H1 (cell line): ENCODE data around the gene CYRIA. TPM values are rescaled to one million over a fixed set of nuclear protein-coding genes. Genes with fewer than 3 reads are reported as not detected.

ENCODE experiments used
- CTCF ChIA-PET: fragments of 300-600 bp; sonication (Branson Sonifier 250); formaldehyde crosslinking; loops from one replicate; lab custom pipeline; 2021; ENCODE audit not compliant: partially characterized antibody; lab: Charles Lee
- POLR2A ChIA-PET: fragments of 300-600 bp; sonication (Branson Sonifier 250); formaldehyde crosslinking; loops from one replicate; lab custom pipeline; 2021; ENCODE audit warnings: inconsistent platforms; ENCODE audit not compliant: partially characterized antibody; lab: Charles Lee
- DNase-seq, 2 experiments: peaks; one replicate each; pipeline versions ENCODE4 v3.0.0 to v3.0.0-alpha.2; 2010 to 2022; ENCODE audit warnings: low spot score in 2 of 2, low read depth in 1 of 2, mixed read lengths in 1 of 2
- FAIRE-seq: peaks from 2 replicates; lab custom pipeline; 2011; peaks lifted over from hg19 to GRCh38; lab: Jason Lieb, UNC
- H2AFZ ChIP-seq: 2 replicates; pipeline ENCODE4 v1.8.1; 2012; ENCODE audit warnings: low read length, inconsistent platforms
- H2AK5ac ChIP-seq: 2 replicates; pipeline ENCODE4 v1.6.1; 2013; ENCODE audit warnings: low read depth, low read length
- H2BK120ac ChIP-seq: replicated peaks from 2 replicates; pipeline ENCODE3; 2013; ENCODE audit warnings: low read depth, low read length, inconsistent platforms
- H2BK12ac ChIP-seq: 2 replicates; pipeline ENCODE4 v1.6.1; 2013; ENCODE audit warnings: low read depth, low read length
- H2BK15ac ChIP-seq: 2 replicates; pipeline ENCODE4 v1.6.1; 2013; ENCODE audit warnings: low read length
- H2BK20ac ChIP-seq: 2 replicates; pipeline ENCODE4 v1.6.1; 2013; ENCODE audit warnings: low read length
- H2BK5ac ChIP-seq: 2 replicates; pipeline ENCODE4 v1.6.1; 2013; ENCODE audit warnings: low read depth, low read length
- H3K14ac ChIP-seq: 2 replicates; pipeline ENCODE4 v1.6.1; 2013; ENCODE audit warnings: inconsistent platforms; ENCODE audit not compliant: insufficient read length
- H3K18ac ChIP-seq: 2 replicates; pipeline ENCODE4 v1.6.1; 2013; ENCODE audit warnings: low read length; ENCODE audit errors: extremely low read depth
- H3K23ac ChIP-seq: 2 replicates; pipeline ENCODE4 v1.6.1; 2013; ENCODE audit warnings: inconsistent platforms; ENCODE audit not compliant: insufficient read length
- H3K23me2 ChIP-seq: 2 replicates; pipeline ENCODE4 v1.6.1; 2013; ENCODE audit warnings: low read depth, low read length
- H3K27ac ChIP-seq: 2 replicates; pipeline ENCODE4 v1.6.1; 2011; ENCODE audit warnings: low read depth, low read length, inconsistent platforms
- H3K27me3 ChIP-seq, 4 experiments: replicated peaks in 1 of 4; 1 replicate in 1 of 4; 2 replicates in 3 of 4; pipeline versions ENCODE4 v1.6.1 to v1.8.1; 2011 to 2013; ENCODE audit warnings: low read length in 3 of 4, mild to moderate bottlenecking in 3 of 4, inconsistent platforms in 2 of 4, mixed read lengths in 2 of 4, moderate library complexity in 1 of 4; ENCODE audit not compliant: control insufficient read depth in 3 of 4, insufficient read depth in 3 of 4; ENCODE audit errors: extremely low read depth in 1 of 4
- H3K36me3 ChIP-seq, 4 experiments: 2 replicates each; pipeline versions ENCODE4 v1.6.1 to v1.8.1; 2011 to 2013; ENCODE audit warnings: mild to moderate bottlenecking in 4 of 4, low read length in 3 of 4, moderate library complexity in 2 of 4, control low read depth in 1 of 4, inconsistent platforms in 1 of 4; ENCODE audit not compliant: insufficient read depth in 4 of 4, control insufficient read depth in 2 of 4
- H3K4ac ChIP-seq: replicated peaks from 2 replicates; pipeline ENCODE3; 2013; ENCODE audit warnings: low read length, low read depth, mixed read lengths, inconsistent platforms; ENCODE audit not compliant: insufficient read length
- H3K4me1 ChIP-seq, 4 experiments: replicated peaks in 1 of 4; 1 replicate in 1 of 4; 2 replicates in 3 of 4; pipeline versions ENCODE4 v1.6.1 to v1.8.1; 2011 to 2013; ENCODE audit warnings: low read length in 3 of 4, inconsistent platforms in 2 of 4, mixed read lengths in 1 of 4; ENCODE audit not compliant: insufficient read depth in 4 of 4, control insufficient read depth in 3 of 4
- H3K4me2 ChIP-seq, 2 experiments: 2 replicates each; pipeline versions ENCODE4 v1.6.1 to v1.8.1; 2011 to 2013; ENCODE audit warnings: low read depth in 2 of 2, low read length in 2 of 2, control low read depth in 1 of 2, inconsistent platforms in 1 of 2, mild to moderate bottlenecking in 1 of 2; ENCODE audit not compliant: insufficient read depth in 1 of 2
- H3K4me3 ChIP-seq, 4 experiments: fragments of 200-600, 300-600 bp in 1 of 4; sonication (generic), shearing (Covaris generic), sonication (Bioruptor Twin) in 1 of 4; 2 replicates each; pipeline versions ENCODE4 v1.5.1 to v1.8.1; 2011 to 2016; ENCODE audit warnings: low read length in 4 of 4, low read depth in 3 of 4, control low read depth in 2 of 4, inconsistent platforms in 2 of 4, mild to moderate bottlenecking in 2 of 4, mixed read lengths in 1 of 4, moderate library complexity in 1 of 4; ENCODE audit not compliant: insufficient read depth in 2 of 4; ENCODE audit errors: extremely low read depth in 1 of 4
- H3K56ac ChIP-seq: replicated peaks from 2 replicates; pipeline ENCODE3; 2013; ENCODE audit warnings: low read depth, mild to moderate bottlenecking, mixed read lengths, low read length, inconsistent platforms; ENCODE audit not compliant: insufficient read length
- H3K79me1 ChIP-seq: 2 replicates; pipeline ENCODE4 v1.6.1; 2013; ENCODE audit warnings: low read depth, low read length, control low read depth
- H3K79me2 ChIP-seq, 2 experiments: 2 replicates each; pipeline versions ENCODE4 v1.6.1 to v1.8.1; 2012 to 2013; ENCODE audit warnings: low read length in 2 of 2, mild to moderate bottlenecking in 2 of 2, inconsistent platforms in 1 of 2; ENCODE audit not compliant: insufficient read depth in 2 of 2, control insufficient read depth in 1 of 2
- H3K9ac ChIP-seq, 4 experiments: replicated peaks in 1 of 4; 1 replicate in 1 of 4; 2 replicates in 3 of 4; pipeline versions ENCODE4 v1.6.1 to v1.8.1; 2011 to 2013; ENCODE audit warnings: low read depth in 3 of 4, low read length in 3 of 4, control low read depth in 2 of 4, mild to moderate bottlenecking in 2 of 4, moderate library complexity in 2 of 4, inconsistent platforms in 1 of 4; ENCODE audit errors: extremely low read depth in 1 of 4
- H3K9me3 ChIP-seq, 2 experiments: 2 replicates each; pipeline versions ENCODE4 v1.6.1 to v1.8.1; 2012 to 2013; ENCODE audit warnings: mild to moderate bottlenecking in 2 of 2, moderate library complexity in 2 of 2, control low read depth in 1 of 2, inconsistent platforms in 1 of 2, low read depth in 1 of 2, low read length in 1 of 2, mixed read lengths in 1 of 2; ENCODE audit not compliant: insufficient read depth in 2 of 2
- H4K20me1 ChIP-seq, 2 experiments: replicated peaks in 1 of 2; 2 replicates each; pipeline versions ENCODE3 to v1.8.1; 2011 to 2013; ENCODE audit warnings: inconsistent platforms in 2 of 2, low read length in 2 of 2, mild to moderate bottlenecking in 1 of 2; ENCODE audit not compliant: insufficient read depth in 2 of 2, control insufficient read depth in 1 of 2
- H4K5ac ChIP-seq: 2 replicates; pipeline ENCODE4 v1.6.1; 2013; ENCODE audit warnings: low read length, low read depth, mixed read lengths, inconsistent platforms; ENCODE audit not compliant: insufficient read length
- H4K8ac ChIP-seq: 2 replicates; pipeline ENCODE4 v1.8.0; 2013; ENCODE audit warnings: mild to moderate bottlenecking, moderate library complexity, low read length, inconsistent platforms; ENCODE audit not compliant: insufficient read depth; ENCODE audit errors: extremely low read depth
- H4K91ac ChIP-seq: replicated peaks from 2 replicates; pipeline ENCODE3; 2013; ENCODE audit warnings: low read length, mixed read lengths, inconsistent platforms; ENCODE audit not compliant: insufficient read length
- BACH1 ChIP-seq: IDR thresholded peaks from 2 replicates; pipeline ENCODE4 v1.6.1; 2012; ENCODE audit warnings: low read length, improper control_type of control experiment
- BCL11A ChIP-seq, 2 experiments: IDR thresholded peaks; one replicate each; pipeline ENCODE4 v1.6.1; 2011; ENCODE audit warnings: low read depth in 2 of 2, low read length in 2 of 2, mild to moderate bottlenecking in 2 of 2
- BRCA1 ChIP-seq: IDR thresholded peaks from 2 replicates; pipeline ENCODE4 v1.6.1; 2012; ENCODE audit warnings: low read depth, low read length, improper control_type of control experiment
- CEBPB ChIP-seq: IDR thresholded peaks from 2 replicates; pipeline ENCODE4 v1.6.1; 2012; ENCODE audit warnings: low read depth, low read length
- JUN ChIP-seq: IDR thresholded peaks from 2 replicates; pipeline ENCODE4 v1.6.1; 2011; ENCODE audit warnings: low read depth, mild to moderate bottlenecking, improper control_type of control experiment, low read length
- KDM4A ChIP-seq: IDR thresholded peaks from one replicate; pipeline ENCODE4 v1.7.1; 2012; ENCODE audit warnings: low read depth, mild to moderate bottlenecking, moderate library complexity, low read length, inconsistent platforms; ENCODE audit not compliant: severe bottlenecking
- KDM5A ChIP-seq: fragments of 200-600 bp; IDR thresholded peaks from 2 replicates; pipeline ENCODE4 v1.7.1; 2012; ENCODE audit warnings: mild to moderate bottlenecking, low read length, inconsistent platforms, mixed read lengths
- POLR2AphosphoS5 ChIP-seq: IDR thresholded peaks from 2 replicates; pipeline ENCODE4 v1.6.1; 2011; ENCODE audit warnings: low read depth, low read length
- POU5F1 ChIP-seq: IDR thresholded peaks from 2 replicates; pipeline ENCODE4 v1.6.1; 2011; ENCODE audit warnings: low read depth, mild to moderate bottlenecking, low read length, moderate library complexity
- SIX5 ChIP-seq: IDR thresholded peaks from 2 replicates; pipeline ENCODE4 v1.6.1; 2011; ENCODE audit warnings: mild to moderate bottlenecking, low read depth, low read length
- SP4 ChIP-seq: IDR thresholded peaks from 2 replicates; pipeline ENCODE4 v1.6.1; 2012; ENCODE audit warnings: low read length, inconsistent platforms
- TAF7 ChIP-seq: optimal IDR thresholded peaks from 2 replicates; pipeline ENCODE3; 2011; ENCODE audit warnings: low read depth, mild to moderate bottlenecking, inconsistent platforms, low read length, moderate library complexity, borderline replicate concordance
- WGBS, 2 experiments: shearing (Covaris generic) in 1 of 2; methylation state at CpG; one replicate each; pipeline versions ENCODE4 v1.1.6 to v1.1.7; 2013 to 2015; ENCODE audit warnings: low lambda C conversion rate in 2 of 2, mixed read lengths in 2 of 2, inconsistent platforms in 1 of 2, low coverage in 1 of 2, missing lambda C conversion rate in 1 of 2; ENCODE audit not compliant: insufficient replicate concordance in 2 of 2, insufficient coverage in 1 of 2, insufficient read length in 1 of 2; ENCODE audit errors: extremely low coverage in 1 of 2, missing lambda C conversion rate in 1 of 2; 5-methylcytosine and 5-hydroxymethylcytosine counted together
- polyA plus RNA-seq, 7 experiments: library from polyadenylated mRNA; depleted of rRNA in 3 of 7; stranded (reverse) in 5 of 7; unstranded in 2 of 7; fragments of >200 nt in 5 of 7; fragments of 200-250 nt in 2 of 7; gene quantifications; 1 replicate in 5 of 7; 2 replicates in 1 of 7; 4 replicates in 1 of 7; pipeline versions ENCODE4 v1.2.1 to v1.2.3, GENCODE V29; 2011 to 2013; ENCODE audit warnings: missing spikeins in 2 of 7, mixed read lengths in 2 of 7
- total RNA-seq: library from RNA; stranded (reverse); fragmentation: NEBNext Ultra II Directional; extraction: Animal tissue kit (Norgen Biotek cat#: 25700); gene quantifications from 2 replicates; pipeline ENCODE4 v1.2.1, GENCODE V29; 2021
- TF ChIP-seq, protein P1 (sequence below): IDR thresholded peaks from 2 replicates; pipeline ENCODE4 v1.6.1; 2011; ENCODE audit warnings: low read length, improper control_type of control experiment
- TF ChIP-seq, protein P2 (sequence below): IDR thresholded peaks from 2 replicates; pipeline ENCODE4 v1.6.1; 2012; ENCODE audit warnings: inconsistent platforms

Gene CYRIA
- total and polyA plus RNA-seq, 2 of the 8 experiments (the other 6 are each of a cell fraction or from before 2014, with no cell fraction given) = 1.5 to 9.8 TPM

DNA sequence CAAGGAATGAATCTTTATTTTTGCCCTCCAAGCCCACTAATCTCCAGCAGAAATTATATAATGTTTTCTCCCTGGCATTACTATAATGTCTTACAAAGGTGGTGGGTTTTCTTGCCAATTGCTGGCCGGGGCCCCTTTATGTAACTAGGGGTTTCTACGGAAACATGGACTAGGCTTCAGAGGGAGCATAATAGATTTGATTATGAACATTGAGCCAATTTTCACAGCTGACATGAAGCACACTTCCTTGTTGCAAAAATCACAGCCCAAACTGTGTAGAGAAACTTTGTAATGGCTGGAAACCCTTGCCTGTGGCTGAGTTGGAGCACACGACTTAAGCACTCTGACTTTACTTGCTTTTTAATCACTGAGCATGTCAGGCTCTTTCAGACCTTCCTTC, 3.8 kb upstream of the CYRIA start:
- H2AK5ac ChIP-seq = no peak overlapping the region
- H3K36me3 ChIP-seq = no peaks in the 10 kb centered on the region
- ChIA-PET POLR2A (no interaction called here), CTCF (interaction anchor here (1.1 to 2.8 kb wide), 4 partner anchors 42 to 60 kb away, joined by 3 to 7 read pairs (median 4); no protein-coding TSS in a partner anchor)
- no peaks in the 10 kb centered on the region for H3K79me2 ChIP-seq
- peaks cover 11% of the 10 kb centered on the region for H3K23me2 ChIP-seq
- no peaks in the 10 kb centered on the region for H4K20me1 ChIP-seq
- no peak overlapping the region for H3K4me2 ChIP-seq
- no peak overlapping the region for H3K14ac ChIP-seq
- H3K79me1 ChIP-seq = no peaks in the 10 kb centered on the region
- H4K8ac ChIP-seq = no peak overlapping the region
- H2BK5ac ChIP-seq = no peak overlapping the region
- no peak overlapping the region for H4K91ac ChIP-seq
- no peak overlapping the region for H3K56ac ChIP-seq
- H3K4me3 ChIP-seq = no peak overlapping the region
- no peak overlapping the region for H3K9ac ChIP-seq
- no peak overlapping the region for H2BK15ac ChIP-seq
- H4K5ac ChIP-seq = no peak overlapping the region
- H3K4me1 ChIP-seq = peaks cover 0 to 9% (median 3%) of the 10 kb centered on the region in 4 experiments; a peak in 4 of 7 replicates
- no peak for DNase-seq
- H3K18ac ChIP-seq = no peak overlapping the region
- no peak overlapping the region for H2BK12ac ChIP-seq
- H3K23ac ChIP-seq = no peak overlapping the region
- peaks cover 0 to 12% (median 10%) of the 10 kb centered on the region in 4 experiments; a peak in 6 of 7 replicates for H3K27me3 ChIP-seq
- FAIRE-seq = no peak
- no peak overlapping the region for H3K27ac ChIP-seq
- H3K4ac ChIP-seq = no peak overlapping the region
- no peak overlapping the region for H2BK20ac ChIP-seq
- no peak overlapping the region for H2AFZ ChIP-seq
- WGBS, 2 experiments = 95% methylated on average over 3 of the region's 3 CpGs; no CpG with 5 or more reads in 1 of the 2 experiments
- no peak overlapping the region for H2BK120ac ChIP-seq
- H3K9me3 ChIP-seq = no peaks in the 10 kb centered on the region
- no peak for TF ChIP-seq SP4
- TF ChIP-seq BCL11A (IDR thresholded peaks at IDR 0.05; ENCODE audit: low read depth in 2 of 2, low read length in 2 of 2) = no peak
- TF ChIP-seq KDM4A = no peak
- no peak for TF ChIP-seq POU5F1
- no peak for TF ChIP-seq SIX5
- TF ChIP-seq POLR2AphosphoS5 = no peak
- TF ChIP-seq CEBPB = no peak
- no peak for TF ChIP-seq BACH1
- TF ChIP-seq JUN = no peak
- no peak for TF ChIP-seq BRCA1
- TF ChIP-seq, protein P1, sequence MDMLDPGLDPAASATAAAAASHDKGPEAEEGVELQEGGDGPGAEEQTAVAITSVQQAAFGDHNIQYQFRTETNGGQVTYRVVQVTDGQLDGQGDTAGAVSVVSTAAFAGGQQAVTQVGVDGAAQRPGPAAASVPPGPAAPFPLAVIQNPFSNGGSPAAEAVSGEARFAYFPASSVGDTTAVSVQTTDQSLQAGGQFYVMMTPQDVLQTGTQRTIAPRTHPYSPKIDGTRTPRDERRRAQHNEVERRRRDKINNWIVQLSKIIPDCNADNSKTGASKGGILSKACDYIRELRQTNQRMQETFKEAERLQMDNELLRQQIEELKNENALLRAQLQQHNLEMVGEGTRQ = no peak
- TF ChIP-seq TAF7 = no peak
- no peak for TF ChIP-seq KDM5A
- TF ChIP-seq, protein P2, sequence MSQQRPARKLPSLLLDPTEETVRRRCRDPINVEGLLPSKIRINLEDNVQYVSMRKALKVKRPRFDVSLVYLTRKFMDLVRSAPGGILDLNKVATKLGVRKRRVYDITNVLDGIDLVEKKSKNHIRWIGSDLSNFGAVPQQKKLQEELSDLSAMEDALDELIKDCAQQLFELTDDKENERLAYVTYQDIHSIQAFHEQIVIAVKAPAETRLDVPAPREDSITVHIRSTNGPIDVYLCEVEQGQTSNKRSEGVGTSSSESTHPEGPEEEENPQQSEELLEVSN = no peak
